ENCODE results near the gene FBXL20. TPM values are rescaled to one million over a fixed set of nuclear protein-coding genes. Genes with fewer than 3 reads are reported as not detected.
A peak's percentile ranks its signal among the peaks of the same experiment; 100 is the strongest.

FBXL20 gene
- total RNA-seq, 1 donor: 20.3 TPM

GRCh38 chr17:39209317-39210092 lies 191.9 kb downstream of the FBXL20 start:
- no peak for TF ChIP-seq CTCF (IDR thresholded peaks at IDR 0.05; ENCODE audit: extremely low read depth, low read depth, low read length)
- Histone ChIP-seq H3K27ac (ENCODE audit: low read depth, low read length) (peak overlapping the region; percentile 63), H3K79me2 (ENCODE audit: insufficient read depth, low read length) (no peaks in the 10 kb centered on the region), H3K4me2 (ENCODE audit: insufficient read depth, low read length) (peak overlapping the region; percentile 79), H3K9me3 (ENCODE audit: low read depth, low read length) (no peaks in the 10 kb centered on the region), H3K36me3 (ENCODE audit: insufficient read depth, low read length) (peaks cover 6% of the 10 kb centered on the region), H3K27me3 (ENCODE audit: insufficient read depth, low read length) (no peaks in the 10 kb centered on the region), H3K4me3 (ENCODE audit: insufficient read depth, low read length) (peak overlapping the region; percentile 67), H3K4me1 (ENCODE audit: insufficient read depth, low read length) (peaks cover 23% of the 10 kb centered on the region), H4K20me1 (ENCODE audit: insufficient read depth, low read length) (peaks cover under 1% of the 10 kb centered on the region), H2AFZ (ENCODE audit: low read length) (peak overlapping the region; percentile 70)
- peak; percentile 98 for DNase-seq (ENCODE audit: insufficient read length, low spot score, missing footprints)

- Histone ChIP-seq H3K4me2 (ENCODE audit: insufficient read depth, low read length) (peak overlapping the region; percentile 79), H3K27me3 (ENCODE audit: insufficient read depth, low read length) (no peaks in the 10 kb centered on the region), H3K36me3 (ENCODE audit: insufficient read depth, low read length) (peaks cover 12% of the 10 kb centered on the region), H3K79me2 (ENCODE audit: insufficient read depth, low read length) (no peaks in the 10 kb centered on the region), H3K9me3 (ENCODE audit: low read depth, low read length) (no peaks in the 10 kb centered on the region), H3K4me3 (ENCODE audit: insufficient read depth, low read length) (no peak overlapping the region), H4K20me1 (ENCODE audit: insufficient read depth, low read length) (peaks cover 6% of the 10 kb centered on the region), H2AFZ (ENCODE audit: low read length) (no peak overlapping the region), H3K27ac (ENCODE audit: low read depth, low read length) (peak overlapping the region; percentile 63), H3K4me1 (ENCODE audit: insufficient read depth, low read length) (peaks cover 23% of the 10 kb centered on the region)
- no peak for DNase-seq (ENCODE audit: insufficient read length, low spot score, missing footprints)
- TF ChIP-seq CTCF (IDR thresholded peaks at IDR 0.05; ENCODE audit: extremely low read depth, low read depth, low read length): no peak
These were observed 192.5 kb downstream of the FBXL20 start for GRCh38 chr17:39208893-39209292.

GRCh38 chr17:39208136-39208535 lies 193.3 kb downstream of the FBXL20 start:
- TF ChIP-seq CTCF (IDR thresholded peaks at IDR 0.05; ENCODE audit: extremely low read depth, low read depth, low read length): no peak
- no peak overlapping the region for H3K4me3 ChIP-seq (ENCODE audit: insufficient read depth, low read length)
- peaks cover 10% of the 10 kb centered on the region for H4K20me1 ChIP-seq (ENCODE audit: insufficient read depth, low read length)
- no peaks in the 10 kb centered on the region for H3K27me3 ChIP-seq (ENCODE audit: insufficient read depth, low read length)
- H2AFZ ChIP-seq (ENCODE audit: low read length): no peak overlapping the region
- DNase-seq (ENCODE audit: insufficient read length, low spot score, missing footprints): peak; percentile 85
- H3K4me1 ChIP-seq (ENCODE audit: insufficient read depth, low read length): peaks cover 23% of the 10 kb centered on the region
- H3K27ac ChIP-seq (ENCODE audit: low read depth, low read length): no peak overlapping the region
- H3K36me3 ChIP-seq (ENCODE audit: insufficient read depth, low read length): peaks cover 19% of the 10 kb centered on the region
- H3K9me3 ChIP-seq (ENCODE audit: low read depth, low read length): no peaks in the 10 kb centered on the region
- H3K4me2 ChIP-seq (ENCODE audit: insufficient read depth, low read length): no peak overlapping the region
- H3K79me2 ChIP-seq (ENCODE audit: insufficient read depth, low read length): no peaks in the 10 kb centered on the region

GRCh38 chr17:39205112-39205526 lies 196.3 kb downstream of the FBXL20 start:
- Histone ChIP-seq H3K27ac (ENCODE audit: low read depth, low read length) (no peak overlapping the region), H3K9me3 (ENCODE audit: low read depth, low read length) (no peaks in the 10 kb centered on the region), H3K4me1 (ENCODE audit: insufficient read depth, low read length) (peaks cover 37% of the 10 kb centered on the region), H3K36me3 (ENCODE audit: insufficient read depth, low read length) (peaks cover 43% of the 10 kb centered on the region), H3K4me3 (ENCODE audit: insufficient read depth, low read length) (no peak overlapping the region), H3K79me2 (ENCODE audit: insufficient read depth, low read length) (peaks cover 25% of the 10 kb centered on the region), H4K20me1 (ENCODE audit: insufficient read depth, low read length) (peaks cover 30% of the 10 kb centered on the region), H2AFZ (ENCODE audit: low read length) (no peak overlapping the region), H3K27me3 (ENCODE audit: insufficient read depth, low read length) (no peaks in the 10 kb centered on the region), H3K4me2 (ENCODE audit: insufficient read depth, low read length) (no peak overlapping the region)
- TF ChIP-seq CTCF (IDR thresholded peaks at IDR 0.05; ENCODE audit: extremely low read depth, low read depth, low read length): no peak
- DNase-seq (ENCODE audit: insufficient read length, low spot score, missing footprints): peak; percentile 18
